Measurements from ENCODE around the gene RTRAF. TPM values are rescaled to one million over a fixed set of nuclear protein-coding genes. Genes with fewer than 3 reads are reported as not detected.

Gene RTRAF
- total RNA-seq, 1 experiment from 2014 or later = 300 TPM

DNA sequence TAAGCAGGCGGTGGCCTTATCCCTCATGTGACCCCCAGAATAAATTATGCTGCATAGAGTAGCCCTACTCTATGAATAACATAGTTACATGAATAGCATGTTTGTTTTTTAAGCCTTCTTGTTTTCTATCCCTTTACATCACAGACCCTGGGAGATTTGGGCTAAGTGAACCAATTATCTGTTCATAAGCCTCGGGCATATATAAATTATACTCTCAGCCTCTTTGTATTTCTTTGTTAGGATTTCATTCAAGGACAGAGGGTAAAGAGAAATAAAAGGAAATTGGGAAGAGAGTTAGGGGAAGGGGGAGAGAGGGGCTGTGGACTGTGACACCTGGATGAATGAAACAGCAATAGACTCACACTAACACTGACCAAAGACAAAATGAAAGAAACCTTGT is 35.3 kb upstream of the RTRAF start:
- Histone ChIP-seq H2AFZ (ENCODE audit: low read length) (no peak overlapping the region), H3K36me3 (ENCODE audit: low read depth, low read length) (no peaks in the 10 kb centered on the region), H3F3A (ENCODE audit: low read length, unreplicated experiment) (no peaks in the 10 kb centered on the region), H3K4me1 (ENCODE audit: insufficient read depth, low read length) (no peaks in the 10 kb centered on the region), H3K27me3 (ENCODE audit: low read length) (no peaks in the 10 kb centered on the region), H3K4me3 (ENCODE audit: low read length) (no peak overlapping the region), H3K4me2 (ENCODE audit: low read length) (no peak overlapping the region), H3K79me2 (ENCODE audit: low read length) (no peaks in the 10 kb centered on the region), H3K9me3 (ENCODE audit: low read length) (no peaks in the 10 kb centered on the region), H3K9ac (ENCODE audit: low read length) (no peak overlapping the region), H3K27ac (ENCODE audit: low read length) (no peak overlapping the region), H3K9me2 (replicated peaks; ENCODE audit: low read length) (no peaks in the 10 kb centered on the region), H4K20me1 (ENCODE audit: low read length) (no peaks in the 10 kb centered on the region)
- no peak for DNase-seq
- CTCF ChIA-PET = no interaction called here
- ATAC-seq = no peak
- TF ChIP-seq, protein P1, sequence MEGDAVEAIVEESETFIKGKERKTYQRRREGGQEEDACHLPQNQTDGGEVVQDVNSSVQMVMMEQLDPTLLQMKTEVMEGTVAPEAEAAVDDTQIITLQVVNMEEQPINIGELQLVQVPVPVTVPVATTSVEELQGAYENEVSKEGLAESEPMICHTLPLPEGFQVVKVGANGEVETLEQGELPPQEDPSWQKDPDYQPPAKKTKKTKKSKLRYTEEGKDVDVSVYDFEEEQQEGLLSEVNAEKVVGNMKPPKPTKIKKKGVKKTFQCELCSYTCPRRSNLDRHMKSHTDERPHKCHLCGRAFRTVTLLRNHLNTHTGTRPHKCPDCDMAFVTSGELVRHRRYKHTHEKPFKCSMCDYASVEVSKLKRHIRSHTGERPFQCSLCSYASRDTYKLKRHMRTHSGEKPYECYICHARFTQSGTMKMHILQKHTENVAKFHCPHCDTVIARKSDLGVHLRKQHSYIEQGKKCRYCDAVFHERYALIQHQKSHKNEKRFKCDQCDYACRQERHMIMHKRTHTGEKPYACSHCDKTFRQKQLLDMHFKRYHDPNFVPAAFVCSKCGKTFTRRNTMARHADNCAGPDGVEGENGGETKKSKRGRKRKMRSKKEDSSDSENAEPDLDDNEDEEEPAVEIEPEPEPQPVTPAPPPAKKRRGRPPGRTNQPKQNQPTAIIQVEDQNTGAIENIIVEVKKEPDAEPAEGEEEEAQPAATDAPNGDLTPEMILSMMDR (conservative IDR thresholded peaks at IDR 0.05; ENCODE audit: low read depth, low read length) = no peak
- no peak for TF ChIP-seq EZH2 (IDR thresholded peaks at IDR 0.05; ENCODE audit: low read length, unreplicated experiment)
- TF ChIP-seq EZH2phosphoT487 (IDR thresholded peaks at IDR 0.05; ENCODE audit: borderline replicate concordance, low read length) = no peak
- POLR2A ChIA-PET (ENCODE audit: unreplicated experiment) = no interaction called here
- intact Hi-C loops (cut with micrococcal nuclease) = no loop called here
- no TSS peak for BruUV-seq (replicated peaks)

DNA sequence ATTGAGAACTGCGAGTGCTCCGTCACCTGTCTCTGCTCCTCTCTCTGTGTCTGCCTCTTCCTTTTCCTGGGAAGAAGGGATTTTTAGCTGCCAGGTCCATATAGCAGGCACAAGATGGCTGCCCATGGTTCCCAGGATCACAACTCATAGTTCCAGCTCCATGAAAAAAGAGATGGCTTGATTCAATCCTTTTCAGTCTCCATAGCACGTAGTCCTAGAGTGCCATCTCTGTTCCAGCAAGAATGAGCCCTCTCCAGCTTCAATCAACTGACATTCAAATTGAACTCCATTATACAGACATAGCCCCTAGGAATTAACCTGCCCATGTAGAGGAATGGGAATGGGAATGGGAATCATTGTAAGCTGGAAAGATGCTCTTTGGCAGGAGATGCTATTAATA is 34.7 kb upstream of the RTRAF start:
- no peaks in the 10 kb centered on the region for H3F3A ChIP-seq (ENCODE audit: low read length, unreplicated experiment)
- H3K9me3 ChIP-seq (ENCODE audit: low read length) = no peaks in the 10 kb centered on the region
- no peaks in the 10 kb centered on the region for H3K9me2 ChIP-seq (replicated peaks; ENCODE audit: low read length)
- no peaks in the 10 kb centered on the region for H4K20me1 ChIP-seq (ENCODE audit: low read length)
- H3K4me1 ChIP-seq (ENCODE audit: insufficient read depth, low read length) = no peaks in the 10 kb centered on the region
- no peaks in the 10 kb centered on the region for H3K27me3 ChIP-seq (ENCODE audit: low read length)
- CTCF ChIA-PET = no interaction called here
- TF ChIP-seq EZH2 (IDR thresholded peaks at IDR 0.05; ENCODE audit: low read length, unreplicated experiment) = no peak
- TF ChIP-seq, protein P1 (conservative IDR thresholded peaks at IDR 0.05; ENCODE audit: low read depth, low read length) = peak; percentile 37; the same call in 1 of the 2 replicates
- H3K79me2 ChIP-seq (ENCODE audit: low read length) = no peaks in the 10 kb centered on the region
- BruUV-seq (replicated peaks) = no TSS peak
- no peak for ATAC-seq
- no peak overlapping the region for H3K4me3 ChIP-seq (ENCODE audit: low read length)
- H2AFZ ChIP-seq (ENCODE audit: low read length) = no peak overlapping the region
- H3K9ac ChIP-seq (ENCODE audit: low read length) = no peak overlapping the region
- POLR2A ChIA-PET (ENCODE audit: unreplicated experiment) = no interaction called here
- DNase-seq = peak; percentile 6
- H3K4me2 ChIP-seq (ENCODE audit: low read length) = no peak overlapping the region
- no peak overlapping the region for H3K27ac ChIP-seq (ENCODE audit: low read length)
- H3K36me3 ChIP-seq (ENCODE audit: low read depth, low read length) = no peaks in the 10 kb centered on the region
- intact Hi-C loops (cut with micrococcal nuclease) = no loop called here

DNA sequence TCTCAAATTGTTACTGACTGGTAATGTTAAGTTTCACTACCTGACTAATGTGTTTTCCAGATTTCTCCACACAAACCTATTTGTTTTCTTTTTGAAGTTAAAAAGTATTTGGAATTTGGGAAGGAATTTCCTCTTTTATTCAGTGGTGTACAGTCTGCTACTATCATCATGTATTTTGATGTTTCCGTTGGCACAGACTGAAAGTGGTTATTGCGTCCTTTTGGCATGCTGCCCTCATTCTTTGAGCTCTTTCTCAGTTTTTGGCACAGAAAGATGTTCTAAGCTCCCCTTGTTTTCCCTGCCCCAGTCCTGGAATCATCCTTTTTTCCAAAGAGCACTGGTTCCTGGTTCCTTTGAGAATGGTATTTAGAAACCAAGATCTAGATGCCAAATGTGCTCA is 31.4 kb upstream of the RTRAF start:
- no peak overlapping the region for H3K9ac ChIP-seq (ENCODE audit: low read length)
- DNase-seq (no peak), ATAC-seq (no peak)
- no peaks in the 10 kb centered on the region for H3F3A ChIP-seq (ENCODE audit: low read length, unreplicated experiment)
- H4K20me1 ChIP-seq (ENCODE audit: low read length) = no peaks in the 10 kb centered on the region
- CTCF ChIA-PET = interaction anchor here (1.1 kb wide), 1 partner anchor 21 kb away, joined by 5 read pairs; no protein-coding TSS in a partner anchor
- no peak overlapping the region for H2AFZ ChIP-seq (ENCODE audit: low read length)
- intact Hi-C loops (cut with micrococcal nuclease) = no loop called here
- POLR2A ChIA-PET (ENCODE audit: unreplicated experiment) = no interaction called here
- BruUV-seq (replicated peaks) = no TSS peak
- TF ChIP-seq EZH2phosphoT487 (IDR thresholded peaks at IDR 0.05; ENCODE audit: borderline replicate concordance, low read length) (no peak), EZH2 (IDR thresholded peaks at IDR 0.05; ENCODE audit: low read length, unreplicated experiment) (no peak)
- TF ChIP-seq, protein P1 (conservative IDR thresholded peaks at IDR 0.05; ENCODE audit: low read depth, low read length) = no peak
- H3K9me3 ChIP-seq (ENCODE audit: low read length) = no peaks in the 10 kb centered on the region
- H3K27ac ChIP-seq (ENCODE audit: low read length) = no peak overlapping the region
- H3K36me3 ChIP-seq (ENCODE audit: low read depth, low read length) = no peaks in the 10 kb centered on the region
- H3K79me2 ChIP-seq (ENCODE audit: low read length) = no peaks in the 10 kb centered on the region
- H3K9me2 ChIP-seq (replicated peaks; ENCODE audit: low read length) = no peaks in the 10 kb centered on the region
- no peak overlapping the region for H3K4me2 ChIP-seq (ENCODE audit: low read length)
- H3K27me3 ChIP-seq (ENCODE audit: low read length) = no peaks in the 10 kb centered on the region
- H3K4me1 ChIP-seq (ENCODE audit: insufficient read depth, low read length) = no peaks in the 10 kb centered on the region
- H3K4me3 ChIP-seq (ENCODE audit: low read length) = no peak overlapping the region
